OCI-LY1 (cell line): ENCODE results near the gene CHST3.

Source experiments
- H2AFZ ChIP-seq: fragments of 200-600 bp; sonication (generic), shearing (Covaris generic); 2 replicates; pipeline ENCODE4 v1.6.0; 2014; ENCODE audit warnings: antibody characterized with exemption, mild to moderate bottlenecking, low read length
- H3F3A ChIP-seq: fragments of 200-600 bp; sonication (generic), shearing (Covaris generic); 2 replicates; pipeline ENCODE4 v1.6.0; 2014; ENCODE audit warnings: mild to moderate bottlenecking, antibody characterized with exemption, low read length, moderate library complexity; ENCODE audit not compliant: insufficient read depth
- H3K27ac ChIP-seq: fragments of 200-600 bp; sonication (generic); 2 replicates; pipeline ENCODE4 v1.5.1; 2014; ENCODE audit warnings: low read length, mixed run types, mild to moderate bottlenecking, low read depth; ENCODE audit not compliant: poor library complexity, severe bottlenecking
- H3K27me3 ChIP-seq: fragments of 200-600 bp; sonication (generic); 2 replicates; pipeline ENCODE4 v1.6.0; 2014; ENCODE audit warnings: antibody characterized with exemption, mild to moderate bottlenecking, low read length, moderate library complexity; ENCODE audit not compliant: insufficient read depth
- H3K36me3 ChIP-seq: fragments of 200-600 bp; sonication (generic); 2 replicates; pipeline ENCODE4 v1.6.1; 2014; ENCODE audit warnings: mild to moderate bottlenecking, antibody characterized with exemption, low read length, moderate library complexity, mixed read lengths; ENCODE audit not compliant: insufficient read depth
- H3K4me1 ChIP-seq: fragments of 200-600 bp; sonication (generic); 2 replicates; pipeline ENCODE4 v1.5.1; 2014; ENCODE audit warnings: mild to moderate bottlenecking, low read length, moderate library complexity; ENCODE audit not compliant: insufficient read depth, severe bottlenecking
- H3K4me2 ChIP-seq: fragments of 200-600 bp; sonication (generic), shearing (Covaris generic); 2 replicates; pipeline ENCODE4 v1.6.1; 2014; ENCODE audit warnings: low read length
- H3K4me3 ChIP-seq: fragments of 200-600 bp; sonication (generic); 2 replicates; pipeline ENCODE4 v1.5.1; 2014; ENCODE audit warnings: low read length, low read depth, mild to moderate bottlenecking, mixed read lengths; ENCODE audit not compliant: poor library complexity, severe bottlenecking
- H3K79me2 ChIP-seq: fragments of 200-600 bp; shearing (Covaris generic); 2 replicates; pipeline ENCODE4 v1.6.1; 2016; ENCODE audit warnings: mixed run types, low read length, mixed read lengths; ENCODE audit not compliant: insufficient read depth
- H3K9ac ChIP-seq: fragments of 200-600 bp; sonication (generic), shearing (Covaris generic); 2 replicates; pipeline ENCODE4 v1.6.1; 2014; ENCODE audit warnings: mild to moderate bottlenecking, low read length, mixed read lengths
- H3K9me2 ChIP-seq: fragments of 200-600 bp; sonication (generic), shearing (Covaris generic); 2 replicates; pipeline ENCODE4 v1.6.1; 2014; ENCODE audit warnings: low read depth, mild to moderate bottlenecking, low read length, mixed read lengths
- H3K9me3 ChIP-seq: fragments of 200-600 bp; shearing (Covaris generic); 2 replicates; pipeline ENCODE4 v1.6.1; 2014; ENCODE audit warnings: low read length, mixed read lengths
- H4K20me1 ChIP-seq: fragments of 200-600 bp; sonication (generic), shearing (Covaris generic); 2 replicates; pipeline ENCODE4 v1.6.0; 2016; ENCODE audit warnings: mild to moderate bottlenecking, low read length; ENCODE audit not compliant: insufficient read depth
- CTCF ChIP-seq: fragments of 200-600 bp; sonication (generic), shearing (Covaris generic); IDR thresholded peaks from 2 replicates; pipeline ENCODE4 v1.5.1; 2017; ENCODE audit warnings: mild to moderate bottlenecking, antibody characterized with exemption, low read length, moderate library complexity, mixed read lengths
- EZH2 ChIP-seq: fragments of 200-600 bp; sonication (generic), shearing (Covaris generic); IDR thresholded peaks from 2 replicates; pipeline ENCODE4 v1.8.0; 2017; ENCODE audit warnings: borderline replicate concordance, mixed run types, mild to moderate bottlenecking, antibody characterized with exemption, low read length, moderate library complexity, mixed read lengths

Gene CHST3

GRCh38 chr10:71962901-71963300 is 1.3 kb upstream of the CHST3 start:
- no peaks in the 10 kb centered on the region for H3K36me3 ChIP-seq
- H3K4me1 ChIP-seq: no peaks in the 10 kb centered on the region
- no peak for TF ChIP-seq EZH2
- TF ChIP-seq CTCF: no peak
- H3K9me3 ChIP-seq: no peaks in the 10 kb centered on the region
- no peaks in the 10 kb centered on the region for H3F3A ChIP-seq
- no peaks in the 10 kb centered on the region for H4K20me1 ChIP-seq
- peaks cover 11% of the 10 kb centered on the region; the same call in 1 of the 2 replicates for H3K27me3 ChIP-seq
- no peaks in the 10 kb centered on the region for H3K9me2 ChIP-seq
- no peak overlapping the region for H3K4me3 ChIP-seq
- no peak overlapping the region for H2AFZ ChIP-seq
- H3K27ac ChIP-seq: no peak overlapping the region
- H3K79me2 ChIP-seq: no peaks in the 10 kb centered on the region
- no peak overlapping the region for H3K4me2 ChIP-seq
- no peak overlapping the region for H3K9ac ChIP-seq

DNA sequence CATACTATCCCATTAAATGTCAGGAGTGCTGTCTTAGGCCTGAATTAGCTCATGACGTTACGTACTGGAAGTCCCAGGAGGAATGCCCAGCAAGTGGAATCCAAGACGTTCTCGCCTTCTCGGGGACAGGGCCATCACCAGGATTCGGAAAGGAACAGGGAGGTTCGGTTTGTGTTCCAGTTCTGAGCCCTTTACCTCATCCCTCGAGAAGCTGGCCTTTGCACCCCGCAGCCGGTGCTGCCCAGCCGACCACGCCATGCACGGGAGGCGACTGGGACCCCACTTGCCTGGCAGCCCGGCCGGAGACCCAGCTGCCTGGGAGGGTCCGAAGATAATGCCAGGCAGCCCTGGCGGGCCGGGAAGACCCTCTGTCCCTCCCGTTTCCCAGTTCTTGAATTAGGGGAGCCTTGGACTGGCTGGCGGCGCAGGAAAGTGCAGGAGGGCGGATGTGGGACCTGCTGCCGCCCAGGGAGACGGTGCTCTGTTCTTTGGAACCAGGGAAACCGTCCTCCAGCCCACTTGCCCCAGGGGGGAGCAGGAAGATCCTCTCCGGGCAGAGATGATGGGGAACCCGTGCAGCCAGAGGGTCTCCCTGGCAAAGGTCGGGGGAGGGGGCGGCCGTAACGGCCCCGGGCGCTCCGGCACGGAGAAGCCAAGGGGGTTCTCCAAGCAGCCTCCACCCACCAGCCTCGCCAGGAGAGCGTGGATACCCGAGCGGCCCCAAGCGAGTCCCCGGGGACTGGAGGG is 671 bp upstream of the CHST3 start:
- TF ChIP-seq CTCF (no peak), EZH2 (no peak)
- Histone ChIP-seq H3K27ac (no peak overlapping the region), H3K4me2 (no peak overlapping the region), H3K9me3 (no peaks in the 10 kb centered on the region), H2AFZ (no peak overlapping the region), H3K9ac (no peak overlapping the region), H3K79me2 (no peaks in the 10 kb centered on the region), H3K4me1 (no peaks in the 10 kb centered on the region), H3K36me3 (no peaks in the 10 kb centered on the region), H3K4me3 (no peak overlapping the region), H3K27me3 (peaks cover 11% of the 10 kb centered on the region; the same call in 1 of the 2 replicates), H3F3A (no peaks in the 10 kb centered on the region), H4K20me1 (no peaks in the 10 kb centered on the region), H3K9me2 (no peaks in the 10 kb centered on the region)

DNA sequence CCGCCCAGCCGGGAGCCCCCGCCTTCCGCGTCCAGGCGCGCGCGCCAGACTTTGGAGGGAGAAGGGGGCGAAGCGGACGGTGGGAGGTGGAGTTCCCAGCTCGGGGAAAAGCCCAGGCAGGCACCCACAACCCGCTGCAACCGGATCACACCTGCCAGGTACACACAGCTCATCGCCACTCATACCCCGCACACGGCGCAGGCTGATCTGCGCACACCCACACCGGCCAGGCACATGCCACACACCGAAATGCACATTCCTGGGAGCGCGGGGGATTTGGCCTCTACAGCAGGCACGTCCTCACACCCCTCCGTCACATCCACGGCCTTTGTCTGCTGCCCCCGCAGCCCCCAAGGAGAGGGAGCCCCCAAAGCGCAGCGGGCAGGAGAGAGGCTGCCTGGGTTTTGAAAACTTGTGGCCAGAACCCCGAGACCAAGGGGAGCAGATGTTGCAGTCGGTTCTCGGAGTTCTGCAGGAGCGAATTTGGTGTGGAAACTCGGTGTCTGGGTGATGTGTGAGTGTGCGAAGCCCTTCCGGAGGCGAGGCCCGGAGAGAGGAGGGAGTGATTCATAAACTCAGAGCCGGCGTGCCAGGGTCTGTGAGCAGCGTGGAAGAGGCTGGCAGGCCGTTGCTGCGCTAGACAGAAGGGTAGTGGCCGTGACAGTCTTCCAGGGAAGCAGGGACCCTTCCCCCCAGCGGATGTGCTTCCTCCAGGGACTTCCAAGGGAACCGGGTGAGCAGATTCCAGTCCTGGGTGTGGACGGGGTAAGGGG is 734 bp downstream of the CHST3 start:
- H4K20me1 ChIP-seq: no peaks in the 10 kb centered on the region
- H3K9me2 ChIP-seq: no peaks in the 10 kb centered on the region
- H2AFZ ChIP-seq: no peak overlapping the region
- no peak overlapping the region for H3K27ac ChIP-seq
- peaks cover 11% of the 10 kb centered on the region; the same call in 1 of the 2 replicates for H3K27me3 ChIP-seq
- no peak overlapping the region for H3K4me3 ChIP-seq
- no peaks in the 10 kb centered on the region for H3K36me3 ChIP-seq
- H3K4me2 ChIP-seq: no peak overlapping the region
- TF ChIP-seq EZH2 (no peak), CTCF (no peak)
- no peaks in the 10 kb centered on the region for H3K9me3 ChIP-seq
- H3F3A ChIP-seq: no peaks in the 10 kb centered on the region
- H3K4me1 ChIP-seq: no peaks in the 10 kb centered on the region
- H3K9ac ChIP-seq: no peak overlapping the region
- H3K79me2 ChIP-seq: no peaks in the 10 kb centered on the region
